Measurements from ENCODE around the gene DHRSX.
"Not testable (repeated sequence)": the region's sequence is repeated elsewhere in the genome, so short reads cannot be mapped to it uniquely, and the experiment has no call there.

DHRSX gene

DNA sequence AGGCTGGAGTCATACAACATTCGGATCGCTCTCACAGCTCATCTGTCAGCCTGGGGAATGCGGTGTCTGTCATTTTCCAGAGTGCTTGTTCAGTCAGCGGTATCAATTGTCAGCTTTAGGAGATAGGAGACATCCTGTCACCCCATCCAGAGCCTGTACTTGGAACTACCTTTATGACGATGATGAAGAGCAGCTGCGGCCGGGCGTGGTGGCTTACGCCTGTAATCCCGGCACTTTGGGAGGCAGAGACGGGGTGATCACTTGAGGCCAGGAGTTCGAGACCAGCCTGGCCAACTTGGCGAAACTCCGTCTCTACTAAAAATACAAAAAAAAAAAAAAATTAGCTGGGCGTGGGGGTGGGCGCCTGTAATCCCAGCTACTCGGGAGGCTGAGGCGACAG lies 289.1 kb downstream of the DHRSX start:
- DNase-seq (ENCODE audit: low spot score) = not testable (repeated sequence)

DNA sequence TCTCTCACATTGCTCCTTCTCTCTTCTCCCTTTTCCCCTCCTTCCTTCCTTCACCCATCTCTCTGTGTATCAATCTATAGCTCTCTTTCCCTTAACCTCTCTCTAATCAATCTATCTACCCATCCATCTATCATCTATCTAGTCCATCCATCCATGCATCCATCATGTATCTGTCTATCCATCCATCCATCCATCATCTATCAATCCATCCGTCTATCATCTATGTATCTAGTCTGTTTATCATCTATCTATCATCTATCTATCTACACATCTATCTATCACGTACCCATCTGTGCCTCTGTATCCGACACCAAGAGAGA lies 307.5 kb downstream of the DHRSX start:
- no peak for DNase-seq (ENCODE audit: low spot score)

DNA sequence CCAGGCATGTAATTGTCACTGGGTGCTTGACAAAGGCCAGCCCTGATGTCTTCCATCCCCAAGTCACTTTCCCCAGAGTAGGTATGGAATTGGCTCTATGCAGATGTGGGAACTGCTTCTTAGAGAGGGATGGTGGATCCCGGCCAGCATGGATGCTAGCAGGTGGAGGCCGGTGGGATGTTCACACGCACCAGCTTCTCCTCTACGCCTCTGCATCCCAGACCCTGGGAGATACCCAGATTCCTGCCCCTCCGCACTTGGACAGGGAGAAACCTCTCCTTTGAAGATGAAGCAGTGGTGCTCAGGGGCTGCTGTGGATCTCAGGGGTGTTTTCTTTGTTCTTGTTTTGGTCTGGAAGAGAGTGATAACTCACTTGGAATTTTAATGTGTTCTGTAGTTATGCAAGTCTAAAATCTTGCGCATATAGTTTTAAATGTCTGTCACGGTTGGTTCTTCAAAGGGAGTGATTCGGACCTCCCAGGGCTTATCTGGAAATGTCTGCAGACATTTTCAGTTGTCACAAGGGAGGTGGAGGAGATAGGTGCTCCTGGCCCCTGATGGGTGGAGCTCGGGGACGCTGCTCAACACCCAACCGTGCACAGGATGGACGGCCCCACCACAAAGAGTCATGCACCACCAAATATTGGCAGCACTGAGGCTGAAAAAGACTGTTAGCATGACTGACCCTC lies 308.0 kb downstream of the DHRSX start:
- DNase-seq (ENCODE audit: low spot score) = no peak

DNA sequence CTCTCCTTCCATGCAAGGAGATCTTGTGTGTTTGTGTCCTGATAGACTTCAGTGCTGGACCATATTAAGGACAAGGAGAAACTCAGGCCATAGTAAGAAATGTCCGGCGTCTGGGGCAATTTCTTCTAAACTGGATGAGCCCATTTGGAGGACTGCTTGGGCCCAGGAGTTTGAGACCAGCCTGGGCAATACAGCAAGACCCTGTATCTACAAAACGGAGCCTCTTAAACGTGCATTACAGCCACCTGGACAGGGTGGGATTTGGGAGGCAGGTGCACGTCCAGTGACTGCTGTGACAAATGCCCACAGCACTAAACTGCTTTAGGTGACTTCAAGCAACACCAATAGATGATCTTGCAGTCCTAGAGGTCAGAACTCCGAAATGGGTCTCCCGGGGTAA lies 311.9 kb downstream of the DHRSX start:
- no peak for DNase-seq (ENCODE audit: low spot score)

DNA sequence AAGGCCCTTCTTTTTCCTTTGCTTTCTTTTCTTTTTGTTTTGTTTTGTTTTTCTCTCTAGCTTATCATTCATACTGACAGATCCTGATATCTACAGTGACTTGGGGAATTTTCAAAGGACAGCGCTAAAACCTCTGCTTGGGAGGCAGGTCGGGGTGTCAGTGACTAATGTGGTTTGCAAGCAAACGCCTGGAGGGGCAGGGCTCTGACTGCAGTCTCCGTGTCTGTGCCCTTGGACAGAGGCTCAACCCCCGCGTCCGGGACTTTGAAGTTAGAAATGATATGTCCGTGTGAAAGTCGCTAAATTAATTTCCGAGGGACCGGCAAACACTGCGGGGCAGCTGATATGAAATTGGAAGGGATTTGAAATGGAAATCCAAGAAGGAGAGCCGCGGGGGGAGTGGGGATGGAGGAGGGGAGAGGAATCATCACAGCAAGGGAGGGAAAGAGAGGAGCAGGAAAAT lies 312.4 kb downstream of the DHRSX start:
- no peak for DNase-seq (ENCODE audit: low spot score)

DNA sequence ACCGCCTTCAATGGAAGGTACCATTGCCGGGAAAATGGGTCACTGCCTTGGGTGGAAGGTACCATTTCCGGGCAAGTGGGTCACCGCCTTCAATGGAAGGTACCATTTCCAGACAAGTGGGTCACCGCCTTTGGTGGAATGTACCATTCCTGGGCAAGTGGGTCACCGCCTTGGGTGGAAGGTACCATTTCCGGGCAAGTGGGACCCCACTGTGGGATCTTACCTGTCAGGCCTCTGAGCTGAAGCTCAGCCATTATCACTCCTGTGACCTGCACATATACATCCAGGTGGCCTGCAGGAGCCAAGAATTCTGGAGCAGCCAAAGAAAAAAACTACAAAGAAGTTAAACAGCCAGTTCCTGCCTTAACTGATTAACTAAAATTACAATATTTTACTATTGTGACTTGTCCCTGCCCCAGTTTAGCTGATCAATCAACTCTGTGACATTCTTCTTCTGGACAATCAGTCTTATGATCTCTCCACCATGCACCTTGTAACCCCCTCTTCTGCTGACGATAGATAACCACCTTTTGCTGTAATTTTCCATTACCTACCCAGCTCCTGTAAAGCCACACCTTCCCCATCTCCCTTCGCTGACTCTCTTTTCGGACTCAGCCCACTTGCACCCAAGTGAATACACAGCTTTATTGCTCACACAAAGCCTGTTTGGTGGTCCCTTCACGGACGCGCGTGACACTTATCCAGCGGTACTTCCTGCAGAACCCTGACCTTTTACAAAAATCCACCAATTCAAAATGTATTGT lies 313.2 kb downstream of the DHRSX start:
- DNase-seq (ENCODE audit: low spot score) = no peak

DNA sequence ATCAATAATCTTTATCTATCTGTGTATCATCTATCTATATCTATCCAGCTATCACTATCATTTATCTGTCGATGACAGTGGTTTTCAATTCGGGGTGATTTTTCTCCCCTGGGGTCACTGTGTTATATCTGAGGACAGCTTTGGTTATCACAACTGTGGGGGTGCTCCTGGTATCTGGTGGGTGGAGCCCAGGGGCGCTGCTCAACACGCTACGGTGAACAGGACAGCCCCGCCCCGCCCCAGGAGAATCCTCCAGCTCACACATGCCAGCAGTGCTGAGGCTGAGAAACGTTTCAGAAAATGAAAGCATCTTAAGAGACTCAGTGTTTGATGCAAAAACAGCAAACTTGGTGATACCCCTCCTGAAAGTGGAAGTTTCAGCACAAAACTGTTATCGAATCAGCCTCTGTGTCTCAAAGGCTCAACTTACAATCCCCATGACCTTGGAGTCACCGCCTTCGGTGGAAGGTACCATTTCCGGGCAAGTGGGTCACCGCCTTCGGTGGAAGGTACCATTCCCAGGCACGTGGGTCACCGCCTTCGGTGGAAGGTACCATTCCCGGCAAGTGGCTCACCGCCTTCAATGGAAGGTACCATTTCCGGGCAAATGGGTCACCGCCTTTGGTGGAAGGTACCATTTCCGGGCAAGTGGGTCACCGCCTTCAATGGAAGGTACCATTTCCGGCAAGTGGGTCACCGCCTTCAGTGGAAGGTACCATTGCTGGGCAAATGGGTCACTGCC lies 315.3 kb downstream of the DHRSX start:
- no peak for DNase-seq (ENCODE audit: low spot score)

DNA sequence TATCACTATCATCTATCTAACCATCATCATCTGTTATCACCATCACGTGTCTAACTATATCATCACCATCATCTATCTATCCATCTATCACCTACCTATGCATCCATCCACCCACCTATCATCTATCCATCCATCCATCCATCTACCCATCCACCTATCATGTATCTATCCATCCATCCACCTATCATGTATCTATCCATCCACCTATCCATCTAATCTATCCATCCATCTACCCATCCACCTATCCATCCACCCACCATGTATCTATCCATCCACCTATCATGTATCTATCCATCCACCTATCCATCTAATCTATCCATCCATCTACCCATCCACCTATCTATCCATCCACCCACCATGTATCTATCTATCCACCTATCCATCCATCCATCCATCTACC lies 316.7 kb downstream of the DHRSX start:
- DNase-seq (ENCODE audit: low spot score) = no peak

DNA sequence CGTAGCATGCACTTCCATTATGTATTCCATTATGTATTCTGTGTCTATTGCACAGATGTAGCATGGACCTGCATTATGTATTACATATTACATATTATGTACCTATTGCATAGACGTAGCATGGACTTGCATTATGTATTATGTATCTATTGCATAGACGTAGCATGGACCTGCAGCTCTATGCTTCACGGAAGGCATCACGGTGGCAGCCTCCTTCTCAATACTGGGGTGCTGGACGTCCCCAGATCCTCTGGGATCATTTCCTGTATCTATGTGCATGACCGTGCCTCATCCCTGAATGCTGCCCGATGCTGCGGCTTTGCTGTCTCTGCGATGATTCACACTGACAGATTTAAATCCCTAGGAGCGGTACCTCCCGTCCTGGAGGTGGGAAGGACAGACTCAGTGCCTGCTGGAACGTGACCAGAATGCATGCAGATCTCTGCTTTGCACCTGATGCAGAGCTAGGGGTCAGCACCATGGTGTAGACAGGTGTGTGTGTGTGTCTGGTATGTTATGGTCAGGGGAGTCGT lies 317.5 kb downstream of the DHRSX start:
- DNase-seq (ENCODE audit: low spot score) = no peak

DNA sequence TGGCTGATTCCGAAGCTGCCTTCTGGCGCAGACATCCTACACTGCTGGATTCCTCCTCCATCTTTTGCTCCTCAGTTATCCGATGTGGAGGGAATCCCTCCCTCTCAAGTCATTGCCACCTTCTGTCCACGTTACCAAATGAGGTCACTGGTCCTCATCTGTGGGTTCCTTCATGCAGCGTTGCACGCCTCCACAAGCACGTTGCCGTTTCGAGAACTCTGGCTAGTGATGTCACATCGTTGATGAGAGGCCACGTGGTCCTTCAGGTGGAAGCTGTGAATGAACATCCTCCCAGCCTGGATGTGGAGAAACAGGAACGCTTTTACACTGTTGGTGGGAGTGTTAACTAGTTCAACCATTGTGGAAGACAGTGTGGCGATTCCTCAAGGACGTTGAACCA lies 323.2 kb downstream of the DHRSX start:
- no peak for DNase-seq (ENCODE audit: low spot score)

DNA sequence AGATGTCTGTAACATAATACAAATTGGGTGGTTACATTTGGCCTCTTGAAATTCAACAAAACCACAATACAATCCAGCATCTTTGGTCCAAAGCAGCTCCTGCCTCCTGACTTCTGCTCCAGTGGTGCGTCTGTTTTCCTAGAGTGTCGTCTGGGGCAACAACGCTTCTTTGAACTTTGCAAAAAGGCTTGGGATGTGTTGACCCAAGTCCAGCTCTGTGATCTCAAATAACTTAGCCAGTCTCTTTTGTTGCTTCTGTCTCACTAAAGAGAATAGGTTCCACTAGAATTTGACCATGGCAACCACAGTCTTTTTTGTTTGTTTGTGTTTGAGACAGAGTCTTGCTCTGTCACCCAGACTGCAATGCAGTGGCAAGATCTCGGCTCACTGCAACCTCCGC lies 324.0 kb downstream of the DHRSX start:
- no peak for DNase-seq (ENCODE audit: low spot score)

DNA sequence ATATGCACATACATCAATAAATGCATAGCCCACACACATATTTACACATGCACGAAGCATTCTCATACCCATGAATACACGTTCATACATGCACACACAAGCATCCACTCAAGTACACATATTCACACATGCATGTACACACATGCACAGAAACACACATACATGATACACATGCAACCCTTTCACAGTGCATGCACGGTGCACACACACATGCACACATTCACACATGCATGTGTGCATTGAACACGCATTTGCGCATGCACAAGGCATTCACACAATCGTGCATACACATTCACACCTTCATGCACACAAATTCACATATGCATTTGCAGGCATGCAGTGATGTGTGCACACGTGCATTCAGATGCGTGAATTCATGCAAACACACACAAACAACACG lies 324.5 kb downstream of the DHRSX start:
- no peak for DNase-seq (ENCODE audit: low spot score)

DNA sequence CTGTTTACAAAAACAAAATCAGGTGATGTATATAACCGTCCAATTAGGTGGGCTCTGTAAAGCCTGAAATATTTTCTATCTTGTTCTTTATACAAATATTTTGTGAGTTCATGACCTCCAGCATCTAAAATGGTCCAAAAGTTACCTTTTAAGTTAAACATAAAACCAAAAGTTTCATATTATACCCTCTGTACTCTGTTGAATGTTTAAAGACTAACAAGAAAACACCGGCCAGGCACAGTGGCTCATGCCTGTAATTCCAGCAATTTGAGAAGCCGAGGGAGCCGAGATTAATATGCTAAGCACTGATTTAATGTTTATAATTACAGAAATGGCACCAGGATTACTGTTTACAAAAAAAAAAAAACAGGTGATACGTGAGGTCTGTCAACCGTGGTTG lies 328.4 kb downstream of the DHRSX start:
- no peak for DNase-seq (ENCODE audit: low spot score)

Data from AG08395 (cell line).